GM21717 (cell line): ENCODE data around the gene ROCK2.
"Not testable (repeated sequence)": the region's sequence is repeated elsewhere in the genome, so short reads cannot be mapped to it uniquely, and the experiment has no call there.

Experiments used
- ATAC-seq: cut with Tn5 transposase; IDR thresholded peaks from one replicate; pipeline ENCODE4 v1.9.1; 2021; ENCODE audit warnings: mild to moderate bottlenecking, moderate library complexity; ENCODE audit not compliant: unreplicated experiment

Gene ROCK2

GRCh38 chr2:11342551-11343367 is 1.7 kb downstream of the ROCK2 start:
- no peak for ATAC-seq

- ATAC-seq = no peak
These were observed 3.7 kb downstream of the ROCK2 start for GRCh38 chr2:11340717-11341116.

- ATAC-seq = no peak
These were observed 4.8 kb downstream of the ROCK2 start for GRCh38 chr2:11339508-11340083.

- no peak for ATAC-seq
These were observed 5.9 kb downstream of the ROCK2 start for GRCh38 chr2:11338580-11338979.

GRCh38 chr2:11337909-11338308 is 6.5 kb downstream of the ROCK2 start:
- no peak for ATAC-seq

- ATAC-seq = no peak
These were observed 8.2 kb downstream of the ROCK2 start for GRCh38 chr2:11336189-11336588.

- no peak for ATAC-seq
These were observed 10.8 kb downstream of the ROCK2 start for GRCh38 chr2:11333427-11334183.

GRCh38 chr2:11332596-11332995 is 11.8 kb downstream of the ROCK2 start:
- ATAC-seq = no peak

GRCh38 chr2:11330457-11331142 is 13.8 kb downstream of the ROCK2 start:
- no peak for ATAC-seq

GRCh38 chr2:11329776-11330175 is 14.7 kb downstream of the ROCK2 start:
- ATAC-seq = no peak

- not testable (repeated sequence) for ATAC-seq
These were observed 15.9 kb downstream of the ROCK2 start for GRCh38 chr2:11328522-11328921.

GRCh38 chr2:11327871-11328270 is 16.6 kb downstream of the ROCK2 start:
- no peak for ATAC-seq

- no peak for ATAC-seq
These were observed 17.7 kb downstream of the ROCK2 start for GRCh38 chr2:11326677-11327211.

GRCh38 chr2:11325961-11326676 is 18.3 kb downstream of the ROCK2 start:
- ATAC-seq = no peak

GRCh38 chr2:11321847-11322246 is 22.6 kb downstream of the ROCK2 start:
- no peak for ATAC-seq

- ATAC-seq = no peak
These were observed 23.5 kb downstream of the ROCK2 start for GRCh38 chr2:11320698-11321492.

- no peak for ATAC-seq
These were observed 24.5 kb downstream of the ROCK2 start for GRCh38 chr2:11319939-11320338.

- no peak for ATAC-seq
These were observed 29.2 kb downstream of the ROCK2 start for GRCh38 chr2:11315074-11315705.

- ATAC-seq = no peak
These were observed 29.9 kb downstream of the ROCK2 start for GRCh38 chr2:11314487-11314886.
